22Rv1 (cell line): ENCODE results near the gene AKNA.

Experiments
- H3K27ac ChIP-seq: fragments of 450-650 bp; 2 replicates; pipeline ENCODE4 v1.5.1; 2017
- ZFX ChIP-seq: fragments of 450-650 bp; IDR thresholded peaks from 2 replicates; pipeline ENCODE4 v1.6.1; 2017; ENCODE audit warnings: antibody characterized with exemption, borderline replicate concordance
- TF ChIP-seq, protein P1 (sequence below): fragments of 450-650 bp; IDR thresholded peaks from 2 replicates; pipeline ENCODE4 v1.5.1; 2017; ENCODE audit warnings: mild to moderate bottlenecking

AKNA gene

DNA sequence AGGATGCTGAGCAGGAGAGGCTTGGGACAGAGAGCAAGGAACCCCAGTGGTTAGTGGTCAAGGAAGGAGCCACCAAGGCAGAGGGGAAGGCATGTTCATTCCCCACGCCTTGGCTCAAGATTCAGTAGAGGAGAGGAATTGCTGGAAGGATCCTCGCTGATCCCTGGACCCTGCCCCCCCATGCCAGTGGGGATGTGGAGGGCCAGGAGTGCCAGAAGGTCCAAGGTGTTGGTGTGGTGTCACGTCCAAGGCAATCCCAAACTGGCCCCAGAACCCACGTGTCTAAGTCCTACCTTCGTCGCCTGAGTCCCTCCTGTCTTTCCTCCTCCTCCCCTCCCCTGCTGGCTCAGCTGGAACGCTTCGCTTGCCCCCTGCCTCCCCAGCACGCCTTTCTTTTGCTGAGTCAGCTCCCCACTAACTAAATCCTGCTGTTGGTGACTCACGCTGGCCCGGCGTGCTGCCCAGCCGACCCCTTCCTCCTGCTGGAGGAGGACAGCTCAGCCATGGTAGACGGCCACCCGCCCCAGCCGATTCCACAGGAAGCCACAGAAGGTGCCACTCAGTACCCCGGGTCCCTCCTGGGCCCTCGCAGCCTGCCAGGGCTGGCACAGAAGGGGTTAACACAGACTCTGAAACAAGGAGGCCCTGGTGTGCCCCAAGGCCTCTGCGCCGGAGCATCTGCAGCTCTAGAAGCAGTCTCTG lies 102.5 kb downstream of the AKNA start:
- TF ChIP-seq, protein P1, sequence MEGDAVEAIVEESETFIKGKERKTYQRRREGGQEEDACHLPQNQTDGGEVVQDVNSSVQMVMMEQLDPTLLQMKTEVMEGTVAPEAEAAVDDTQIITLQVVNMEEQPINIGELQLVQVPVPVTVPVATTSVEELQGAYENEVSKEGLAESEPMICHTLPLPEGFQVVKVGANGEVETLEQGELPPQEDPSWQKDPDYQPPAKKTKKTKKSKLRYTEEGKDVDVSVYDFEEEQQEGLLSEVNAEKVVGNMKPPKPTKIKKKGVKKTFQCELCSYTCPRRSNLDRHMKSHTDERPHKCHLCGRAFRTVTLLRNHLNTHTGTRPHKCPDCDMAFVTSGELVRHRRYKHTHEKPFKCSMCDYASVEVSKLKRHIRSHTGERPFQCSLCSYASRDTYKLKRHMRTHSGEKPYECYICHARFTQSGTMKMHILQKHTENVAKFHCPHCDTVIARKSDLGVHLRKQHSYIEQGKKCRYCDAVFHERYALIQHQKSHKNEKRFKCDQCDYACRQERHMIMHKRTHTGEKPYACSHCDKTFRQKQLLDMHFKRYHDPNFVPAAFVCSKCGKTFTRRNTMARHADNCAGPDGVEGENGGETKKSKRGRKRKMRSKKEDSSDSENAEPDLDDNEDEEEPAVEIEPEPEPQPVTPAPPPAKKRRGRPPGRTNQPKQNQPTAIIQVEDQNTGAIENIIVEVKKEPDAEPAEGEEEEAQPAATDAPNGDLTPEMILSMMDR = no peak
- TF ChIP-seq ZFX = no peak
- H3K27ac ChIP-seq = no peak overlapping the region

DNA sequence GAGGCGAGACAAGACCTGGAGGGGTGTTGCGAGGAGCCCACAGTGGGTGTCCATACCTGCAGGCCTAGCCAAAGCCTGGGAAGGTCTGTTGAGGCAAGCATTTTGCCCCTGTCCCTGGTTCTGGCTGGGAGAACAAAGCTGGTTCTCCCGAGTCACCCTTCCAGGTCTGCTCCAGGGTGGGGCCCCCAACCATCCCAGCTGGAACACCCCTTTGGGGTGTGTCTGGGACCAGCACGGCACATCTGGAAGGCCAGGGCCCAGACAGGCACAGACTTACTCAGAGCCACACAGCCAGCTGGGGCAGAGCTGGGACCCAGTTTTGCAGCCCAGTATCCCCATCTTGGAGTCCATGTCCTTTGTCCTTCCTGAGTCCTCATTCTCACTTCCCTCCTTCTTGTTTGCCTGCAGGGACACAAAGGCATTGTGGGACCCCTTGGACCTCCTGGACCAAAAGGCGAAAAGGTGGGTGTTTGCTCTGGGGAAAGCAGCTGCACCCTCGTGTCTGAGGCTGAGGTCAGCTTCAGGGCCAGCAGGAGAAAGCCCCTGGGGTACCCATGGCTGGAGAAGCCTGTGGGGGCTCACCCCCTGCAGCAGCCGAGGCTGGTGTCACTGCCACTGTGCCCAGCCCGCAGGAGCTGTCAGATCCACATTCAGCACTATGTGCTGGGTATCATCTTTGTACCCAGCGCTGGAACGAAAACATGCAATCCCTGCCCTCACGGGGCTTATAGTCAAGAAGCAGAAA lies 103.3 kb downstream of the AKNA start:
- no peak overlapping the region for H3K27ac ChIP-seq
- TF ChIP-seq, protein P1 = no peak
- TF ChIP-seq ZFX = no peak
